Left cardiac atrium (tissue), 4 donors: ENCODE data around the gene ANKRD33. TPM values are rescaled to one million over a fixed set of nuclear protein-coding genes. Genes with fewer than 3 reads are reported as not detected.
A peak's percentile ranks its signal among the peaks of the same experiment; 100 is the strongest.
"Not testable (repeated sequence)": the region's sequence is repeated elsewhere in the genome, so short reads cannot be mapped to it uniquely, and the experiment has no call there.

Experiments used
- ATAC-seq, 2 donors: fragments of 200-7000 bp; cut with Tn5 transposase; one replicate each; pipeline ENCODE4 v1.9.1; 2020; ENCODE audit warnings: mild to moderate bottlenecking in 2 of 2, moderate library complexity in 2 of 2
- DNase-seq: peaks from one replicate; pipeline ENCODE4 v3.0.0-alpha.2; 2020
- intact Hi-C, 2 donors: fragments of 100-400 bp; cut with DNase I; formaldehyde crosslinking; loops; one replicate each; pipeline versions ENCODE4 v1.14.1 to v1.15.1; 2022 to 2023
- total RNA-seq, 2 donors: library from RNA; stranded (reverse); fragmentation: NEBNext Ultra II Directional; extraction: Animal tissue kit (Norgen Biotek cat#: 25700); gene quantifications; one replicate each; pipeline ENCODE4 v1.2.1, GENCODE V29; 2021
- donor health status: DM: no; HTN: yes; CAD: no.
- donor health status: DM: no; HTN: yes; CAD: no; lungs with severe emphysema.
- donor health status: DM: yes; HTN: yes; CAD: no.
- donor health status: Dilated cardiomyopathy.

The ANKRD33 gene
- total RNA-seq, 2 donors from 2014 or later = not detected

DNA sequence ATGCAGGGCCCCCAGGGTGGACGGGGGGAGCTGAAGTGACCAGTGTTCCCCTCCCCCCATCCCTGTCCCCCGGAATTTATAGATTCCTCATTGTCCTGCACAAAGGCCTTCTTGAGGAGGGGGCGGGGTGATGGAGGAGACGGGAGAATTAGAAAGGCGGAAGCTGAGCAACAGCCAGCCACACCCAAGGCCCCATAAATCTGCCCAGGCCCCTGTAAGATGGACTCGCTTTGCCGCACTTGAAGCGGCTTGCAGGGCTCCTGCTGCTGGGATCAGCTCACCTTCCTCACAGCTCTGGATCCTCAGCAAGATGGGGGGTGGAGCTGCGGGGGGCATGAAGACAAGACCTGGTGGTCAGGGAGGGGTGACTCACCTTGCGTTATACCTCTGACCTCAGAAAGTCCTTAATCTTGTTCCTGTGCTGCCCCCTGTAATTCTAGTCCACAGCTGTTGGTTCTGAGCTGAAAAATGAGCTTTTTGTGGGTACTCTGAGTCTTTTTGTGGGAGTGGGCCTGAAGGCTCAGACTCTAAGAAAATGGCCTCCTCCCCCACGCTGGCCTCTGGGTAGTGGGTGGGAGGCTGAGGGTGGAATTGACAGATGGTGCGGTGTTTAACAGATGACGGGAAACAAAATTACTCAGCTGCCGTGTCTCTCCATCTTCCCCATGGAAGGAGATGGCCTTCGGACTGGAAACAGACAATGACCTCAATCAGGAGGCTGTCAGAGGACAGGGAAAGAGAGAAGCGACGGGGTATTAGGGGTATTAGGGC, 15.8 kb upstream of the ANKRD33 start:
- ATAC-seq (no peak), DNase-seq (no peak)
- intact Hi-C loops = no loop called here

DNA sequence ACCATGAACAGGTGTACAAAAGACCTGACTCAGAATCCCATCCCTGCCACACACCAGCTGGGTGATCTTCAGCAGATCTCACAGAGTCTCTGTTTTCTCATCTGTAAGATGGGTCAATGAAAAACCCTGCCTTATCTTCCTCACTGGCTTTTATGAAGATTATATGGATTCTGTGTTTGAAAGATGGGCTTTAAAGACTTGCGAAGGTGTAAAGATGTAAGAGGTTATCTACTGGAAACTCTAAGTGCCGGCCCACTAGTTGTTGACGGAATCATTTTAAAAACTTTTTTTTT, 15.3 kb upstream of the ANKRD33 start:
- ATAC-seq (no peak), DNase-seq (no peak)
- intact Hi-C loops = no loop called here

DNA sequence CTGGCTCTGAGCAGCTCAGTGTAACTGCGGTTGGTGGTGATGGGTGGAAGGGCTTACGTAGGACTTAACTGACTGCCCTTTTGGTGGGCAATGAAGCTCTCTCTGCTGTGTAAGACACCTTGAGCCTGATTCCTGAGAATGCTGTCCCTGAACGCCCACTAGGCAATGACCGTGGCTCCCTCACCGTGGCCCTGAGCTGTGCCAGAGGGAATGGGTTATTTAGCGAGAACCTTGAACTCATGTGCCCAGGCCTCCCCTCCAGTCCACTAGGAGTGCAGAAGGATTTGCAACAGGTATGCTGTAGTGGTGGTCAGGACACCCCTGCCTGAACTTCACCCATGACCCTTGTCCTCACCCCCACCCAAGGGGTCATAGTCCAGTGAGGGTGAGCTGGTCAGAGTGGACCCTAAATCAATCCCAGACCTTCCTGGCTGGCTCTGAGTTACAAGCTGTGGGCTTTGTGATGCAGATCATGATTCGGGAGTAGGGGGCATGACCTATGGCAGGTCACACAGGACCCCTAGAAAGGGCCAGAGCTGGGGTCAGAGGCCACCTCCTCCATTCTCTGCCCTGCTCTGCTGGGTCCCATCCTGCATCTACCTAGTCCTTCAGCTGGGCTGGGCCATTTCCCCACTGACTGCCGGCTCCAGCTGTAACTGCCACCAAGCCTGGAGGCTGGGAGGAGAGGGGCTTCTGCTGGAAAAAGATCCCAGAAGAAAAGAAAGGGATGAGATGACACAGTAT, 14.5 kb upstream of the ANKRD33 start:
- intact Hi-C loops = no loop called here
- DNase-seq = no peak

DNA sequence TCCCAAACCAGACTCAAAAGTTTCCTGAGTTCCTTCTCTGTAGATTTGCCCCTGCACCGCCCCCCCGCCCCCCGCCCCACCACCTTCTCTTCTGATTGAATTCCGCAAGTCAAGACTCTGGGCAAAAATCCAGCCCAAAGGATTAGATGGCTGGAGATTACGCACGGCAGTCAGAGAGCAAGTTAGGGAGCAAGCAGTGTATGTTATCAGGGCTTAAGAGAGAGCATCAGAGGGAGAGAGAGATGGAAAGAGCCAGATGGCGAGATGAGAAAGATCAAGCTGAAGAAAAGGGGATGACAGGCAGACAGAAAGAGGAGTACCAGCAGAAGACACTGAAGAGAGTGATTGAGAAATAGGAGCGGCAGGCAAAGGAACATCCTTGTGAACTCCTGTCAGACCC, 13.9 kb upstream of the ANKRD33 start:
- DNase-seq = no peak
- no peak for ATAC-seq
- intact Hi-C loops = no loop called here

More for the DNA sequence above, 14.5 kb upstream of the ANKRD33 start:
- ATAC-seq = no peak

DNA sequence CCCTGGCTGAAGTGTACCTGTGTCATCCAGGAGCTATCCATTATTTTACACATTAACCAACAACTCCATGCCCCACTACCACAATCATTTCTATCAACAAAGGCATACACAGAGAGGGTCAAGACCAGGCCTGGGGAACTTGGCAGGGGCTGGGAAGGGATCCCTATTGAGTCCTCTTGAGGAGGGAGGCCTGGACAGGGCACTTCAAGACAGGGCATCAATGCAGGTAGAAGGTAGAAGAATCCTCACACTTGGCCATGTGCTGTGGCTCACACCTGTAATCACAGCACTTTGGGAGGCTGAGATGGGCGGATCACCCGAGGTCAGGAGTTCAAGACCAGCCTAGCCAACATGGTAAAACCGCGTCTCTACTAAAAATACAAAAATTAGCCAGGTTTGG, 13.4 kb upstream of the ANKRD33 start:
- intact Hi-C loops = no loop called here
- ATAC-seq = no peak
- no peak for DNase-seq

DNA sequence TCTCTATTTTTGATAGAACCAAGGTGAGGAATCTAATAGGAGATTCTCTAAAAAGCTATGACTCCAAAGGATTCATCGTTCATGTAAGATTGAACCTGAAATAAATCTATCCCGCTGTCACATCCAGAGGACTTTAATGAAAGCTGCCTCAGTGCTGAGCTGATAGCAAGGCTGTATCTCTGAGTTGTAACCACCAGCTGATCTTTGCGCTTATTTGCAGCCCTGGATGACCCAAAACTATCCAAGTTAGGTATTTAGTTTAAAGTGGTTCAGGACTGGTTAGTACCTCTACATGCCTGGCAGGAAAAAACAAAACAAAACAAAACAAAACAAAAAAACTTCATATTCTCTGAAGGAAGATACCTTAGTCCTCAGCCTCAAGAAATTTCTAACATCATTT, 8.8 kb upstream of the ANKRD33 start:
- DNase-seq (no peak), ATAC-seq (no peak)
- intact Hi-C loops = no loop called here

DNA sequence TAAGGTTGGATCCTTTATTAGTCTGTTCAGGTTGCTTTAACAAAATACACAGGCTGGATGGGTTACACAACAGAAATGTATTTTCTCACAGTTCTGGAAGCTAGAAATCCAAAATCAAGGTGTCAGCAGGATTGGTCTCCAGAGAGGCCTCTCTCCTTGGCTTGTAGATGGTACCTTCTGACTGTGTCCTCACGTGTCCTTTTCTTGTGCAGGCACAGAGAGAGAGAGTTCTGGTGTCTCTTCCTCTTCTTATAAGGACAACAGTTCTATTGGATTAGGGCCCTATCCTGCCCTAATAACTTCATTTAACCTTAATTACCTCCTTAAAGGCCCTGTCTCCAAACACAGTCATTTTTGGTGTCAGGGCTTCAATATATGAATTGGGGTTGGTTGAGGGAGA, 4.6 kb upstream of the ANKRD33 start:
- no peak for DNase-seq
- intact Hi-C loops = no loop called here
- no peak for ATAC-seq

DNA sequence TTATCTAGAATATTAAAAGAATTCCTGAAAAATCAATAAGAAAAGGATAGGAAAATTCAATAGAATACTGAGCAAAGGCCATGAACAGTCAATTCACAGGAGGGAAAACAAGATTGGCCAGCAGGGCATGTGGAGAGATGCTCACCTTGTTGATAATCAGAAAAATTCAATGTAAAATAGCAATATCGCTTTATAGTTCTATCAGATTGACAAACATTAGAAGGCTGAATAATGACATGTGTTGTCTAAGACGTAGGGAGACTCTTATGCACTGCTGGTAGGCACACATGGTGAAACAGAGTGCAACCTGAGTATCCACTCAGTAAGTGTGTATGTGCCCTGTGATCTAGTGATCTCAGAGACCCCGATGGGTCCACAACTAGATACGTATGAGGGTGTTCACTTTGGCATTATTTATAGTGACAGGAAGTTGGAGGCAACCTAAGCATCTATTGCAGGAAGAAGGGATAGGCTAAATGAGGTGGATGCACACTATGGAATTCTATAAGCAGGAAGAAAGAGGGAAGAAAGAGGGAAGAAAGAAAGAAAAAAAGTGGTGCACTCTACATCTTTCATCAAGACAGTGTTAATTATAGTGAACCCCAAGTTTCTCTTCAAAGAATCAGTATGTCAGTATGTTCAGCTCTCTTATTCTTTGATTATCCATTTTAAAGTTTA, 3.8 kb upstream of the ANKRD33 start:
- DNase-seq (no peak), ATAC-seq (no peak)
- intact Hi-C loops = no loop called here

DNA sequence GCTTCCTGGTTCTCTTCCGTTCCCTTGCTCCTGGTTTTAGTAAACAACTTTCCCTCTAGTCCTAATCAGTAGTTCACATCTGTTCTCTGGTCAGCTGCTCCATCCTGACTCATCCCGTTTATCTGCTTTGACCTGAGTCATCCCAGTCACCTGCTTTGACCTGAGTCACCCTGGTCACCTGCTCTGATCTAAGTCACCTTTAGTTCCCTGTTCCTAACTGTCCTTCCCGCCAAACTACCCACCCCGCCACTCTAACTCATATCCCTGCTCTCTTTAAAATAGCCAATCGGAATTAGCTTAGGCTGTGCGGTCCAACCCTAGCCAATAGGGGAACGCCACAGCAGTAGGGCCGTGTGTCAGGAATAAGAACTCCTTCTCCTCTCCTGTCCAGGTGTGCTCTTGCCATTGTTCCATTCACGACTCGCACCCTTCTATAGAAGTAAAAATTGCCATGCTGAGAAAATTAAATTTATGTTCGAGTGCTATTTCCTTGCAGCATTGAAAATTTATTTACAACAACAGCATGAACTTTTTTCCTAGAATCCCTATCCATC, 3.1 kb upstream of the ANKRD33 start:
- DNase-seq = no peak
- intact Hi-C loops = no loop called here

DNA sequence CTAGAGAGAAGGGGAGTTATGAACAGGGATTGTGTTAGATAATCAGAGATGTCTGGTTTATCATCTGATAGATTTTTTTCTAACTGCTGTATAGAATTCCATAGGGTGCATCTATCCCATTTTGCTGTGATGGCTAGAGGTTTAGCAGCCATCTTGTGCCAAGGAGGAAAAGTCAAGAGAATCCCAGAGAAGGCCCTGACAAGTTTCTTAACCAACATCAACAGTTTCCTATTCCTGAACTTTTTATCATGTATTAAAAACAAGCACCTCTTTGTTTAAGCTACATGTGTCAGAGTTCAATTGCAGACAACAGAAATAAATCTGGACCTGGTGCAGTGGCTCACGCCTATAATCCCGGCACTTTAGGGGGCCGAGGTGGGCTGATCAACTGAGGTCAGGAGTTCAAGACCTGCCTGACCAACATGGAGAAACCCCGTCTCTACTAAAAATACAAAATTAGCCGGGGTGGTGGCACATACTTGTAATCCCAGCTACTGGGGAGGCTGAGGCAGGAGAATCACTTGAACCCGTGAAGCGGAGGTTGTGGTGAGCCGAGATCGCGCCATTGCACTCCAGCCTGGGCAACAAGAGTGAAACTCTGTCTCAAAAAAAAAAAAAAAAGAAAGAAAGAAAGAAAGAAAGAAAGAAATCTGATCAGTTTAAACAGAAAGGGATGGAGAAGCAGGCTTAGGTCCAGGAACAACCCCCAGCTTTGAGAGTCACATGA, 2.4 kb upstream of the ANKRD33 start:
- DNase-seq, intact Hi-C loops: not testable (repeated sequence)

More for the DNA sequence above, 3.1 kb upstream of the ANKRD33 start:
- no peak for ATAC-seq

DNA sequence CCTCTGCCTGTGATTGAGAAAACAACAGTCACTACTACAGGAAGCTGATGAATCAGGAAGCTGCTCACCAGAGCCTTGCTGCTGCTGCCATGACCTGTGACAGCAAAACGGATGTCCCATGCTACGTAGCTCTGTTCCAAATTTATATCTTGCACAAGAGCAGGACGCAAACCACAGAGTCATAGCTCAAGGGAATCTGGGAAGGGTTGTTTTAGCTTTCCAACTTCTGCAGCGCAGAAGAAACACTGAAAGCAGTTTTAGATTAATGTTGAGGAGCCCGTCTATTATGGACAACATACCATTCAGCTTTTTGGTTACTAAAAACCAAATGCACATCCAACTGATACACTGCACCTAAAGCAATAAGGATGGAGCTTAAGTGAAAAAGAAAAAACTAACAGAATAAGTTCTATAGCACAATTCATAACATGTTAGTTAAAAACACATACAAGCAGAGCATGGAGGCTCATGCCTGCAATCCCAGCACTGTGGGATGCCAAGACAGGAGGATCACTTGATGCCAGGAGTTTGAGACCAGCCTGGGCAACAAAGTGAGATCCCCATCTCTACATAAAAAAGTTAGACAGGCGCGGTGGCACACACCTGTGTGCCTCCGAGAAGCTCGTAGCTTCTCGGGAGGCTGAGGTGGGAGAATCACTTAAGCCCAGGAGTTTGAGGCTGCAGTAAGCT, 1.7 kb upstream of the ANKRD33 start:
- ATAC-seq (peak; percentile 93 to 96), DNase-seq (peak; percentile 83)
- intact Hi-C loops = no loop called here

More for the DNA sequence above, 2.4 kb upstream of the ANKRD33 start:
- not testable (repeated sequence) for ATAC-seq

DNA sequence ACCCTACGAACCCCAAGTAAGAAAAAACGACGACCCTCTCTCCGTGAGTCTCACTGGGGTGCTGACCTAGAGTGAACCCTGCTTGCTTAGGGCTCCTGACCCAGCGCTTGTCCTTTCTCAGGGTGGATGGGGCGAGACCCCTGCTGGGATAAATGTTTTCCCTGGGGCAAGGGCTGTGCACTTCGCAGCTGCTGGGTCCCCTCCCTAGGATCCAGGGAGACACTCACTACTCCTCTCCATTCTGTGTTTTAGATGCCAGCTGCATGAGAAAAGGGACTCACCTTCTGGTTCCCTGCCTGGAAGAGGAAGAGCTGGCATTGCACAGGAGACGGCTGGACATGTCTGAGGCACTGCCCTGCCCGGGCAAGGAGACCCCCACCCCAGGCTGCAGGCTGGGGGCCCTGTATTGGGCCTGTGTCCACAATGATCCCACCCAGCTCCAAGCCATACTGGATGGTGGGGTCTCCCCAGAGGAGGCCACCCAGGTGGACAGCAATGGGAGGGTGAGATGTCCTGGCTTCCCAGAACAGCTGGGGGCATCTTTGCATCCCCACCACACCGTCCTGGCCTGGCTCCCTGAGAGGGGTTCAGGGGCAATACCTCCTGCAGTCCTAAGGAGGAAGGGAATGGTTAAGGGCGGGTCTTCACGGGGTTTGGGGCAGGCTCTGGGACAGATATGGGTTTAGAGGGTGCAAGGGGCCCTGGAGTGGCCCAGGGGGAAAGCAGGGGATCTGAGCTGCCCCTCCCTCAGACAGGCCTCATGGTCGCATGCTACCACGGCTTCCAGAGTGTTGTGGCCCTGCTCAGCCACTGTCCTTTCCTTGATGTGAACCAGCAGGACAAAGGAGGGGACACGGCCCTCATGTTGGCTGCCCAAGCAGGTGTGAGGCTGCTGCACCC, 663 bp downstream of the ANKRD33 start:
- ATAC-seq (no peak), DNase-seq (peak; percentile 18)
- intact Hi-C loops = no loop called here

DNA sequence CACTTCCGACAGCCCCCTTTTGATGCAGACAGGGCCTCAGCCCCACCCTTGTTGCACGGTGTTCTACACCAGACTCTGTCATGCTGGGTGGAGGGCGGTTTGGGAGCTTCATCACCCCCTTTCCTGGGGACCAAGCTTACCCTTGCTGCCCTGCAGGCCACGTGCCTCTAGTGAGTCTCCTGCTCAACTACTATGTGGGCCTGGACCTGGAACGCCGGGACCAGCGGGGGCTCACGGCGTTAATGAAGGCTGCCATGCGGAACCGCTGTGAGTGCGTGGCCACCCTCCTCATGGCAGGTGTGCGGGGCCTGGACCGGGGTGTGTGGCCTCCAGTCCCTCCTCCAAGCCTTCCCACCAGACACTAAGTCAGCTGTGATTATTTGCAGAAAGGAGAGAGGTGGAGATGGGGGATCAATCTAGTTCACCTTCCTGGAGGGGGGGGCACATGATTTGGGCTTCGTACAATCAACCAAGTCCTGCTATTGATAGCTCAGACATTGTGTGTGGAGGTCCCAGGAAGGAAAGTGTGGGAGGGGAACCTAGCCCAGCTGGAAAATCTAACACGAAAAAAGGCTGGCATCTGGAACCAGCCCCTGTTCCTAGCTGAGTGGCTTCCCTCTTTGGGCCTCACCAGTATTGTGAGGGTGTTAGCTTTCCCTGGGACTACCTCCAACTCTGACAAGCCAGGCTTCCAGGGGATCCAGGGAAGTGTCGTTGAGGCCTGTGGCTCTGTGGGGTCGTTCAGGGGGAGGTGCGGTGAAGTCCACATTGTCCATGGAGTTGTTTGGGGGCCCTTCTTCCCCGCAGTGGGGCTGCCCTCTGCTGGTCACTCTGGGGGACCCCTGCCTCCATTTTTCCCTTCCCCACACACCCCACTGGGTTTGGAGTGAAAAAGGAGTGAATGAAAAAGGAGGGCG, 1.6 kb downstream of the ANKRD33 start:
- DNase-seq (peak; percentile 18), ATAC-seq (no peak)
- intact Hi-C loops = no loop called here

DNA sequence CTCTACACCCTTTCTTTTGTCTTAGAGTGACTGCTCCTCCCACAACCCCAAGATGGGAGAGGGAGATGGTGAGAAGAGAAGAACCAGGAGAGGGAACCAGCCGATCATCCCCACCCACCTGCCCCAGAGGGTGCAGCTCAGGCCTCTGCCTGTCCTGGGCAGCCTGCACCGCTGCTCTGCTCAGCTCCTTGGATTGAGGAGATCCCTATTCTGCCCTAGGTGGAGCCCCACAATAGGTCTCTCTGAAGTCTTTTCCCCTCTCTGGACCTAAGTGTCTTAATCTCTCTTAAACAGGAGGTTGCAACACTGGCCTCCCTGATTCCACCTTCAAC, 2.2 kb downstream of the ANKRD33 start:
- DNase-seq (no peak), ATAC-seq (no peak)
- intact Hi-C loops = no loop called here

DNA sequence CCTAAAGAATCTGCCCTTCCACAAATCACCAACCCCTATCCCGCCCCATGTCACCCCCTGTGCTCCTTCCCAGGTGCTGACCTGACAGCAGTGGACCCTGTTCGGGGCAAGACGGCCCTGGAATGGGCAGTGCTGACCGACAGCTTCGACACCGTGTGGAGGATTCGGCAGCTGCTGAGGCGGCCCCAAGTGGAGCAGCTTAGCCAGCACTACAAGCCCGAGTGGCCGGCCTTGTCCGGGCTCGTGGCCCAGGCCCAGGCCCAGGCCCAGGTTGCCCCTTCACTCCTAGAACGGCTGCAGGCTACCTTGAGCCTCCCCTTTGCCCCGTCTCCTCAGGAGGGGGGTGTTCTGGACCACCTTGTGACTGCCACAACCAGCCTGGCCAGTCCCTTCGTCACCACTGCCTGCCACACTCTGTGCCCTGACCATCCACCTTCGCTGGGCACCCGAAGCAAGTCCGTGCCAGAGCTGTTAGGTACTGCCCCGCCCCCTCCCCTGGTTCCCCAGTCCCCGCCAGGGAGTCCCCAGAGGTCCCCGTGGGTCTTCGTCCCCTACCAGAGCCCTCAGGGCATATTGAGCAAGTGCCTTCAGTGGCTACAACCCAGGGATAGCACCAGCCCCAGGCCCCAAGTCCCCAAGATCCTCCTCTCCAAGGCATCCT, 2.7 kb downstream of the ANKRD33 start:
- intact Hi-C loops = no loop called here
- DNase-seq = peak; percentile 15
- ATAC-seq = no peak

DNA sequence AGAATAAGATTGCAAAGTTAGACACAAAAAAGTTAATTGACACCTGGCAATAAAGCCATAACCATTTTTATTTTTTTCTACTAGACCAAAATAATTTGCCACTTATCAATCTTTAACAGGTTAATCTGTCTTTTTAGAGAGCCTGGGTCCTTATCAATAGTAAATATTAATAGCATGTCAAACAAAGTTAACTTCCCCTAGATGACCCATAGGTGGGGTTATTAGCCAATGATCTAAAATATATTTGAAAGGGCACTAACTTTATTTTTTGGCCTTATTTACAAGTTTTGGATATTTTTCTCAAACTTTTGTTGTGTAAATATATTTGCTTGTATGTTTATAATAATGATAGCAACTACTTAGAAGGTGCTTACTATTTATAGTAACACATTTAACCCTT, 3.9 kb downstream of the ANKRD33 start:
- intact Hi-C loops = no loop called here
- DNase-seq = no peak

More for the DNA sequence above, 3.9 kb downstream of the ANKRD33 start:
- ATAC-seq = no peak
